A673 (cell line): ENCODE data around the gene BCR.

ENCODE experiments used
- EZH2 ChIP-seq: fragments of 200-600 bp; sonication (generic); IDR thresholded peaks from 2 replicates; pipeline ENCODE4 v1.6.1; 2017; ENCODE audit warnings: borderline replicate concordance, low read depth, mild to moderate bottlenecking, mixed read lengths, antibody characterized with exemption, low read length; ENCODE audit not compliant: poor library complexity, severe bottlenecking
- TF ChIP-seq, protein P1 (sequence below): fragments of 300-800, 200-600 bp; sonication (generic); conservative IDR thresholded peaks from 2 replicates; pipeline ENCODE4 v1.5.1; 2017; ENCODE audit warnings: low read depth, mild to moderate bottlenecking, antibody characterized with exemption, low read length, moderate library complexity, mixed read lengths

DNA sequence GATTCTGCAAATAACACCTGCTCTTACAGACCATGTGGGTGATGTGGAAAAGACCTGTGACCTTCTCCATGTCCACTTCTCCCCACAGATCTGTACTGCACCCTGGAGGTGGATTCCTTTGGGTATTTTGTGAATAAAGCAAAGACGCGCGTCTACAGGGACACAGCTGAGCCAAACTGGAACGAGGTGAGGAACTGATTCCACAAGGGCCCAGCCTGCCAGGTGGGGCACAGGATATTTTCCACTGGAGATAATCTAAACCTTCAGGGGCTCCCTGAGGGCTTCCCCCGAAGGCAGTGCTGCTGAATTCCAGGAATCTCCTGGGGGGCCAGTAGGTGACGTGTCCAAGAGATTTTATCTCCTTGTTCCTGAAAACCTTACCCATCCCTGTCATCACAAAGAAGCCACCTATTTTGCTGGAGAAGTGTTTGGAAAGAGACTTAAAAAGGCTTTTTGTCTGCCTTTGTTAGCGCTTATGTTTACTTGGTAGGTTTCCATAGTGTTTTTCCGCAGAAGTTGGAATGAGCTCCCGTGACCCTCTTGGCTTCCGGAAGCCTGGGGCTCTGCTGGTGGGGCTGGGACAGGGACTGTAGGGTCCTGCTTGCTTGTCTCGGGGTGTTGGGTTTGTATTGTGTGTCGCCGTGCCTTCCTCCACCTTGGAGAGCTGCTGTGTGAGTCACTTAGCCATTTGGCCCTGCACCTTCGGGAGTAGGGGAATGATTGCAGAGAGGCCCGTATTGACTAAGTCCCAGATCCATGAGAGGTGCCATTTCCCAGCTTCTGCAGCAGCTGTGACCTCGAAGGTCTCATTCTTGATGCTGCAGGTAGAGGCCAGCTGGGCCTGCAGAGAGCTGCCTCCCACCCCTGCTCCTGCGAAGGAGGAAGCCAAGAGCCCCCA lies 112.4 kb downstream of the BCR start:
- TF ChIP-seq, protein P1, sequence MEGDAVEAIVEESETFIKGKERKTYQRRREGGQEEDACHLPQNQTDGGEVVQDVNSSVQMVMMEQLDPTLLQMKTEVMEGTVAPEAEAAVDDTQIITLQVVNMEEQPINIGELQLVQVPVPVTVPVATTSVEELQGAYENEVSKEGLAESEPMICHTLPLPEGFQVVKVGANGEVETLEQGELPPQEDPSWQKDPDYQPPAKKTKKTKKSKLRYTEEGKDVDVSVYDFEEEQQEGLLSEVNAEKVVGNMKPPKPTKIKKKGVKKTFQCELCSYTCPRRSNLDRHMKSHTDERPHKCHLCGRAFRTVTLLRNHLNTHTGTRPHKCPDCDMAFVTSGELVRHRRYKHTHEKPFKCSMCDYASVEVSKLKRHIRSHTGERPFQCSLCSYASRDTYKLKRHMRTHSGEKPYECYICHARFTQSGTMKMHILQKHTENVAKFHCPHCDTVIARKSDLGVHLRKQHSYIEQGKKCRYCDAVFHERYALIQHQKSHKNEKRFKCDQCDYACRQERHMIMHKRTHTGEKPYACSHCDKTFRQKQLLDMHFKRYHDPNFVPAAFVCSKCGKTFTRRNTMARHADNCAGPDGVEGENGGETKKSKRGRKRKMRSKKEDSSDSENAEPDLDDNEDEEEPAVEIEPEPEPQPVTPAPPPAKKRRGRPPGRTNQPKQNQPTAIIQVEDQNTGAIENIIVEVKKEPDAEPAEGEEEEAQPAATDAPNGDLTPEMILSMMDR: no peak
- no peak for TF ChIP-seq EZH2
